ENCODE results near the gene PTEN.
"Not testable (repeated sequence)": the region's sequence is repeated elsewhere in the genome, so short reads cannot be mapped to it uniquely, and the experiment has no call there.

The PTEN gene

GRCh38 chr10:87863053-87863943, at the start of gene PTEN, which contains the start of gene KLLN:
PTEN (plus strand) TSS chr10:87863625; CDS start chr10:87864470, 845 bp downstream.
KLLN (minus strand) TSS chr10:87863533; CDS start chr10:87862487, 1,046 bp downstream.
- DNase-seq (ENCODE audit: low spot score), result peak; percentile 77

GRCh38 chr10:87816163-87816897, 47.1 kb upstream of the PTEN start:
- no peak for DNase-seq (ENCODE audit: low spot score)

GRCh38 chr10:87816898-87817608, 46.4 kb upstream of the PTEN start:
- no peak for DNase-seq (ENCODE audit: low spot score)

GRCh38 chr10:87817609-87818504, 45.6 kb upstream of the PTEN start, which contains the start of gene ATAD1:
ATAD1 (minus strand) TSS chr10:87818226; CDS start chr10:87814599, 3,627 bp downstream.
- peak; percentile 58 for DNase-seq (ENCODE audit: low spot score)

- DNase-seq (ENCODE audit: low spot score), result peak; percentile 13
These were observed 44.7 kb upstream of the PTEN start for GRCh38 chr10:87818505-87819288.

- no peak for DNase-seq (ENCODE audit: low spot score)
These were observed 44.2 kb upstream of the PTEN start for GRCh38 chr10:87819289-87819585.

- no peak for DNase-seq (ENCODE audit: low spot score)
These were observed 36.8 kb upstream of the PTEN start for GRCh38 chr10:87826653-87827052.

GRCh38 chr10:87827681-87828080, 35.7 kb upstream of the PTEN start:
- DNase-seq (ENCODE audit: low spot score), result no peak

- DNase-seq (ENCODE audit: low spot score), result not testable (repeated sequence)
These were observed 34.4 kb upstream of the PTEN start for GRCh38 chr10:87829051-87829450.

GRCh38 chr10:87829986-87830729, 33.3 kb upstream of the PTEN start:
- no peak for DNase-seq (ENCODE audit: low spot score)

GRCh38 chr10:87836098-87836497, 27.3 kb upstream of the PTEN start:
- DNase-seq (ENCODE audit: low spot score), result no peak

- no peak for DNase-seq (ENCODE audit: low spot score)
These were observed 26.0 kb upstream of the PTEN start for GRCh38 chr10:87837445-87837844.

GRCh38 chr10:87838650-87839049, 24.8 kb upstream of the PTEN start:
- no peak for DNase-seq (ENCODE audit: low spot score)

GRCh38 chr10:87841186-87841585, 22.2 kb upstream of the PTEN start:
- DNase-seq (ENCODE audit: low spot score), result no peak

- DNase-seq (ENCODE audit: low spot score), result no peak
These were observed 21.2 kb upstream of the PTEN start for GRCh38 chr10:87842220-87842641.

- DNase-seq (ENCODE audit: low spot score), result no peak
These were observed 20.5 kb upstream of the PTEN start for GRCh38 chr10:87842776-87843497.

- DNase-seq (ENCODE audit: low spot score), result no peak
These were observed 19.7 kb upstream of the PTEN start for GRCh38 chr10:87843714-87844113.

GRCh38 chr10:87844837-87845623, 18.4 kb upstream of the PTEN start:
- no peak for DNase-seq (ENCODE audit: low spot score)
